GM12878 (cell line): ENCODE measurements around the gene SEL1L3.

ENCODE experiments used
- CBX3 ChIP-seq: fragments of 200-600 bp; sonication (generic); IDR thresholded peaks from 2 replicates; pipeline ENCODE4 v1.6.1; 2016; ENCODE audit warnings: low read depth, borderline replicate concordance
- POLR2AphosphoS2 ChIP-seq: IDR thresholded peaks from 2 replicates; pipeline ENCODE4 v1.6.1; 2011; ENCODE audit warnings: low read depth, mild to moderate bottlenecking, low read length, improper control_type of control experiment, moderate library complexity
- TF ChIP-seq, protein P1 (sequence below), 3 experiments: IDR thresholded peaks in 2 of 3; conservative IDR thresholded peaks in 1 of 3; 2 replicates each; pipeline ENCODE4 v1.5.1; 2011; ENCODE audit warnings: low read depth in 3 of 3, low read length in 3 of 3, mild to moderate bottlenecking in 3 of 3, control low read depth in 2 of 3, moderate library complexity in 2 of 3, inconsistent platforms in 1 of 3, mixed read lengths in 1 of 3; ENCODE audit not compliant: control insufficient read depth in 2 of 3, insufficient read depth in 1 of 3; ENCODE audit errors: extremely low read depth in 1 of 3

DNA sequence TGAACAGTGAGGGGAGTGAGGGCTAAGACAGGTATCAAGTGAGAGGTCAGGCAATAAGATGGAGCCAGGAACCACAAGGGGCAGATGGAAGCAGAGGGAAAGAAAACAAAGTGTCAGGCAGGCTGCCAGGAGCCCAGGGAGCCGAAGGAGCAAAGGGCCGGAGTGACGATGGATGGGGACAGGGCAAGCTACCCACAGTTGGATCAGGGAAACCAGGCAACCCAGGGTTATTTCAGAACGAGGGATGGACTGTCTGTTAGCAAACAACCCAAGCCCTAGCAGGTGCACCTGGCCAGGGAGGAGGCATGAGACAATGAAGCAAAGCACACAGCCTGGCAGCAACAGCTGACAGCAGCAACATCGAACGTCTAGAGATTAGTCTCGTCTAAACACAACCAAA is 39.2 kb downstream of the SEL1L3 start:
- TF ChIP-seq, protein P1, sequence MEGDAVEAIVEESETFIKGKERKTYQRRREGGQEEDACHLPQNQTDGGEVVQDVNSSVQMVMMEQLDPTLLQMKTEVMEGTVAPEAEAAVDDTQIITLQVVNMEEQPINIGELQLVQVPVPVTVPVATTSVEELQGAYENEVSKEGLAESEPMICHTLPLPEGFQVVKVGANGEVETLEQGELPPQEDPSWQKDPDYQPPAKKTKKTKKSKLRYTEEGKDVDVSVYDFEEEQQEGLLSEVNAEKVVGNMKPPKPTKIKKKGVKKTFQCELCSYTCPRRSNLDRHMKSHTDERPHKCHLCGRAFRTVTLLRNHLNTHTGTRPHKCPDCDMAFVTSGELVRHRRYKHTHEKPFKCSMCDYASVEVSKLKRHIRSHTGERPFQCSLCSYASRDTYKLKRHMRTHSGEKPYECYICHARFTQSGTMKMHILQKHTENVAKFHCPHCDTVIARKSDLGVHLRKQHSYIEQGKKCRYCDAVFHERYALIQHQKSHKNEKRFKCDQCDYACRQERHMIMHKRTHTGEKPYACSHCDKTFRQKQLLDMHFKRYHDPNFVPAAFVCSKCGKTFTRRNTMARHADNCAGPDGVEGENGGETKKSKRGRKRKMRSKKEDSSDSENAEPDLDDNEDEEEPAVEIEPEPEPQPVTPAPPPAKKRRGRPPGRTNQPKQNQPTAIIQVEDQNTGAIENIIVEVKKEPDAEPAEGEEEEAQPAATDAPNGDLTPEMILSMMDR (IDR thresholded peaks at IDR 0.05 in 2 of 3, conservative IDR thresholded peaks at IDR 0.05 in 1 of 3; ENCODE audit: control insufficient read depth in 2 of 3, extremely low read depth in 1 of 3, insufficient read depth in 1 of 3, low read depth in 3 of 3, low read length in 3 of 3), result no peak
- TF ChIP-seq POLR2AphosphoS2 (no peak), CBX3 (no peak)
